HUDEP-2 (cell line): Measurements from ENCODE around the gene PHKA2.
"Not testable (repeated sequence)": the region's sequence is repeated elsewhere in the genome, so short reads cannot be mapped to it uniquely, and the experiment has no call there.

ENCODE experiments used
- DNase-seq, 76 experiments: peaks; one replicate each; lab custom pipeline; 2025; ENCODE audit not compliant: unreplicated experiment in 76 of 76; lab: John Stamatoyannopoulos, UW

Gene PHKA2

GRCh38 chrX:18873836-18874235 is 110.1 kb downstream of the PHKA2 start:
- no peak for DNase-seq

- DNase-seq: no peak
These were observed 110.6 kb downstream of the PHKA2 start for GRCh38 chrX:18873189-18873791.

GRCh38 chrX:18872621-18873020 is 111.3 kb downstream of the PHKA2 start:
- no peak for DNase-seq

- no peak for DNase-seq
These were observed 111.9 kb downstream of the PHKA2 start for GRCh38 chrX:18871970-18872369.

- DNase-seq: peak in 1 of 76 experiments; percentile 5
These were observed 112.6 kb downstream of the PHKA2 start for GRCh38 chrX:18871161-18871890.

- no peak for DNase-seq
These were observed 119.5 kb downstream of the PHKA2 start for GRCh38 chrX:18864390-18864920.

- DNase-seq: no peak
These were observed 122.4 kb downstream of the PHKA2 start for GRCh38 chrX:18861511-18861910.

- DNase-seq: no peak
These were observed 127.3 kb downstream of the PHKA2 start for GRCh38 chrX:18856645-18856997.

GRCh38 chrX:18855919-18856644 is 127.8 kb downstream of the PHKA2 start:
- no peak for DNase-seq

- not testable (repeated sequence) for DNase-seq
These were observed 136.0 kb downstream of the PHKA2 start for GRCh38 chrX:18847901-18848300.
